Chondrocyte (in vitro differentiated cells): ENCODE results near the gene TMEM35B. TPM values are rescaled to one million over a fixed set of nuclear protein-coding genes. Genes with fewer than 3 reads are reported as not detected.

ENCODE experiments used
- DNase-seq: peaks from one replicate; pipeline ENCODE4 v3.0.0; 2021; ENCODE audit warnings: mixed read lengths, low spot score
- H3K27ac Mint-ChIP-seq: one replicate; pipeline ENCODE4 v1.8.0; 2021; ENCODE audit warnings: mild to moderate bottlenecking, moderate library complexity, mixed read lengths; ENCODE audit not compliant: unreplicated experiment
- H3K27me3 Mint-ChIP-seq: 2 replicates; pipeline ENCODE4 v1.8.0; 2021; ENCODE audit warnings: low read depth, mixed read lengths
- H3K36me3 Mint-ChIP-seq: 2 replicates; pipeline ENCODE4 v1.8.0; 2021; ENCODE audit warnings: low read depth, mixed read lengths
- H3K4me1 Mint-ChIP-seq: 2 replicates; pipeline ENCODE4 v1.8.0; 2021; ENCODE audit warnings: low read depth, mild to moderate bottlenecking, mixed read lengths
- H3K4me3 Mint-ChIP-seq: one replicate; pipeline ENCODE4 v1.8.0; 2021; ENCODE audit warnings: mild to moderate bottlenecking, moderate library complexity, mixed read lengths; ENCODE audit not compliant: unreplicated experiment
- H3K9me3 Mint-ChIP-seq: 2 replicates; pipeline ENCODE4 v1.8.0; 2021; ENCODE audit warnings: low read depth, mixed read lengths
- total RNA-seq: library from RNA; stranded (reverse); gene quantifications from 3 replicates; pipeline ENCODE4 v1.2.1, GENCODE V29; 2021
- TF ChIP-seq, protein P1 (sequence below): fragments of 200-600 bp; sonication (generic); IDR thresholded peaks from 2 replicates; pipeline ENCODE4 v1.5.0; 2021; ENCODE audit warnings: antibody characterized with exemption, mild to moderate bottlenecking, moderate library complexity

The TMEM35B gene
- total RNA-seq, 1 donor from 2014 or later = 17.7 TPM

DNA sequence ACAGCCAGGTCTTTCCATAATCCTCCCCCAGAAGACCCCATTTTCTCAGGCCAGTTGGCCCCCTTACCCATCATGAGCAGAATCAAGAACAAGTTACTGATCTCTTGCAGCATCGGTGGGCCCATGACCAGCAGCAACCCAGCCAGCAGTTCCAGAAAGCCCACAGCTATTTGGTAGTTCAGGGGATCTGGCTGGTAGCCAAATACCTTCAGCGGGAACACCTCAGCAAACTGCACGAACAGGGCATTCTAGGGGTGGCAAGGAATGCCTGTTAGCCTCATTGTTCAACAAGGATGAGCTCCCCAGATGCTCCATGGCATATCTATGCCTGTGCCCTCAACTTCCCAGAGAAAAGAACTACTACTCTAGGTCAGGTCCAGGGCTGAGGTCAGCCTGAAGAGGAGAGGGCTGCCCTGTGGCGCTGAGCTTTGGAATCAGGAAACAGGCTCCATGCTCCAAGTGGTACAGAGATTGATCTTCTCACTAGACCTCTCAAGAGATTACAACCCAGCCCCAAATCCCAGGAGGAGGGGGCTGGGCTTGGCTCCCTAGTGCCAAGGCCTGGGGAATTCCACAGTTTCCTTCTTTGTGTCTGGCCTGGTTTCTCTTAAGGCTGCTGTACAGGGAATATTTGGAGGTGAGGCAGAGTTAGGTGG is 1.3 kb downstream of the TMEM35B start:
- Mint-ChIP-seq H3K4me1 (peaks cover 26% of the 10 kb centered on the region), H3K27me3 (no peaks in the 10 kb centered on the region), H3K9me3 (no peaks in the 10 kb centered on the region), H3K4me3 (peak overlapping the region; percentile 98), H3K27ac (peak overlapping the region; percentile 95), H3K36me3 (peaks cover 8% of the 10 kb centered on the region)
- TF ChIP-seq, protein P1, sequence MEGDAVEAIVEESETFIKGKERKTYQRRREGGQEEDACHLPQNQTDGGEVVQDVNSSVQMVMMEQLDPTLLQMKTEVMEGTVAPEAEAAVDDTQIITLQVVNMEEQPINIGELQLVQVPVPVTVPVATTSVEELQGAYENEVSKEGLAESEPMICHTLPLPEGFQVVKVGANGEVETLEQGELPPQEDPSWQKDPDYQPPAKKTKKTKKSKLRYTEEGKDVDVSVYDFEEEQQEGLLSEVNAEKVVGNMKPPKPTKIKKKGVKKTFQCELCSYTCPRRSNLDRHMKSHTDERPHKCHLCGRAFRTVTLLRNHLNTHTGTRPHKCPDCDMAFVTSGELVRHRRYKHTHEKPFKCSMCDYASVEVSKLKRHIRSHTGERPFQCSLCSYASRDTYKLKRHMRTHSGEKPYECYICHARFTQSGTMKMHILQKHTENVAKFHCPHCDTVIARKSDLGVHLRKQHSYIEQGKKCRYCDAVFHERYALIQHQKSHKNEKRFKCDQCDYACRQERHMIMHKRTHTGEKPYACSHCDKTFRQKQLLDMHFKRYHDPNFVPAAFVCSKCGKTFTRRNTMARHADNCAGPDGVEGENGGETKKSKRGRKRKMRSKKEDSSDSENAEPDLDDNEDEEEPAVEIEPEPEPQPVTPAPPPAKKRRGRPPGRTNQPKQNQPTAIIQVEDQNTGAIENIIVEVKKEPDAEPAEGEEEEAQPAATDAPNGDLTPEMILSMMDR = no peak
- no peak for DNase-seq

DNA sequence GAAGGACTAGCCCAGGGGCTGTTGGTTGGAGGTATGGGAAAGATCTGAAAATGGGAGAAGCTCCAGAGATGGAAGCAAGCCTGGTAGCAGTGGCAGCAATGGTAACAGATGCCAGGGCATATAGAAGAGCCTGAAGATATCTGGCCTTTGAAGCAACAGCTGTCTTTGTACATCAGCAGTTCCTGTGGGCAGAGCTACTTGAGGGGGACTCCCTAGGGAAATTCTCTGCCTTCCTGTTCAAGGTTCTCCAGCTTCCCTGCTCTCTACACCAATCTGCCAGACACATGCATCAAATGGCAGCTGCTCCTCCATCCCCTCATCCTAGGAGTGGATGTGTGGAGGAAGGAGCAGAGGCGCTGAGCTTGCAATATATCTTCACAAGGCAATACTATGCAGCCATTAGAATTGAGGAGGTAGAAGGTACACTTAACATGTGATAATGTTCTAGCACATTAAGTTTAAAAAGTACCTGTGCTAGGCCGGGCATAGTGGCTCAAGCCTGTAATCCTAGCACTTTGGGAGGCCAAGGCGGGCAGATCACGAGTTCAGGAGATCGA is 2.2 kb downstream of the TMEM35B start:
- Mint-ChIP-seq H3K27me3 (no peaks in the 10 kb centered on the region), H3K27ac (no peak overlapping the region), H3K9me3 (no peaks in the 10 kb centered on the region), H3K4me3 (peak overlapping the region; percentile 22), H3K4me1 (peaks cover 26% of the 10 kb centered on the region), H3K36me3 (peaks cover 4% of the 10 kb centered on the region)
- TF ChIP-seq, protein P1 = no peak
- DNase-seq = no peak

DNA sequence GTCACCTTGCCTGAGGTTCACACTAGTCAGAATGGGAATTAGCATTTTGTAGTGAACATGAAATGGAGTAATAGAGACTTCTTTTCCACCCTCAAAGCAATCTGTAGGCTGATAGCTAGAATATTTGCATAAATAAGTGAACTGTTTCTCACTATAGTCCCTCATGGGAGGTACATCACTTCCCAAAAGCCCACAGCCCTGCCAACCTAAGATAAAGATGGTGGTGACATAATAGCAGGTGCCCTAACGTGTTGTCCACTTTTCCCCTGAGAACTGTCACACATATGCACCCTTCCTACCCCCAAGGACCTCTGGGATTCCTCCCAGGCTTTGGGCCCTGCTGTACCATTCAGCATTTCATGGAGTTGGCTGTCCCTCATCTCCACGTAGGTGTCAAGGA is 4.4 kb downstream of the TMEM35B start:
- Mint-ChIP-seq H3K4me3 (no peak overlapping the region), H3K4me1 (peaks cover 17% of the 10 kb centered on the region), H3K27me3 (no peaks in the 10 kb centered on the region), H3K9me3 (no peaks in the 10 kb centered on the region), H3K36me3 (no peaks in the 10 kb centered on the region), H3K27ac (no peak overlapping the region)
- no peak for DNase-seq
- TF ChIP-seq, protein P1 = no peak

DNA sequence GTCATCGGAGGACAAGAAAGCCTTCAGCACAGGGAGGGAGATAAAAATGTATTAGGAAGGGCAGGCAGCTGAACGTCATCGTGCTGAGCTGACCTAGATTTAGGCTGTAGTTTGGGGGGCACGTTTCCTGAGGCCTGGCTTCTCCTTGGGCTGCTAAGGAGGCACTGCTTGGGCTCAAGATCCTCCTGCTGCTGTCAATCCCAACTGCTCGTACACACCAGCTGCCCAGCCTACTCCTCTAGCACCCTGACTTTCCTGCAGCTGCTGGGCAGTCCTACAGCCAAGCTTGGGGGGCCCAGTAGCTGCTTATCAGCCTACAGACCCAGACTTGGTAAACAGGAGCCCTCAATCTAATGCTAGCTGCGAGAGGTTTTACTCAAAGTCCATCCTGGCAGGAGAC is 6.2 kb downstream of the TMEM35B start:
- H3K27ac Mint-ChIP-seq = no peak overlapping the region
- no peak overlapping the region for H3K4me3 Mint-ChIP-seq

DNA sequence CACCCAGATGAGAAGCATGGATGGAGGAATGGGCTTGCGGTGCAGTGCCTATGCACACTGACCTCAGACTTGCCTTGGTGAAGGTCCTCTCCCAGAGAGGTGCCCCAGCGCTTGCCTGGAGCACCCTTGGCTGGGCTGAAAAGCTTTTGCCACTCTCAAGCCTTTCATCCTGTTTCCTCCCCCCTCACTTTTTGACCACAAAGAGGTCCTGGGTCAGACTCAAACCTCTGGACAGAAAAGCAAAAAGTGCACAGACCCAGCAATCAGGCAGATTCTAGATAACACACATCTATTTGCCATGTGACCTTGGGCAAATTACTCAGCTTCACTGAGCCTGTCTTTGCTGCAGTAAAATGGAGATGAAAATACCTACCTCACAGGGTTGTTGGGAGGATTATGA is 7.3 kb downstream of the TMEM35B start:
- peaks cover 5% of the 10 kb centered on the region for H3K4me1 Mint-ChIP-seq
- no peak for DNase-seq
- H3K9me3 Mint-ChIP-seq = no peaks in the 10 kb centered on the region
- no peak overlapping the region for H3K4me3 Mint-ChIP-seq
- no peak overlapping the region for H3K27ac Mint-ChIP-seq
- no peaks in the 10 kb centered on the region for H3K36me3 Mint-ChIP-seq
- no peaks in the 10 kb centered on the region for H3K27me3 Mint-ChIP-seq
- TF ChIP-seq, protein P1 = no peak

More for the DNA sequence above, 6.2 kb downstream of the TMEM35B start:
- no peaks in the 10 kb centered on the region for H3K27me3 Mint-ChIP-seq
- TF ChIP-seq, protein P1 = no peak
- H3K9me3 Mint-ChIP-seq = no peaks in the 10 kb centered on the region
- peaks cover 12% of the 10 kb centered on the region for H3K4me1 Mint-ChIP-seq
- DNase-seq = no peak
- H3K36me3 Mint-ChIP-seq = no peaks in the 10 kb centered on the region
